Bronchial epithelial cell (primary cell): ENCODE data around the gene TRIM69. TPM values are rescaled to one million over a fixed set of nuclear protein-coding genes. Genes with fewer than 3 reads are reported as not detected.
A peak's percentile ranks its signal among the peaks of the same experiment; 100 is the strongest.
"Not testable (repeated sequence)": the region's sequence is repeated elsewhere in the genome, so short reads cannot be mapped to it uniquely, and the experiment has no call there.

Experiments used
- DNase-seq: peaks from one replicate; pipeline ENCODE4 v3.0.0-alpha.2; 2010; ENCODE audit warnings: low read depth
- FAIRE-seq: peaks from 2 replicates; lab custom pipeline; 2011; peaks lifted over from hg19 to GRCh38; lab: Jason Lieb, UNC
- H3K27me3 ChIP-seq: 2 replicates; pipeline ENCODE4 v1.5.1; 2011; ENCODE audit warnings: low read length; ENCODE audit not compliant: control insufficient read depth, insufficient read depth
- H3K36me3 ChIP-seq: 2 replicates; pipeline ENCODE4 v1.5.1; 2011; ENCODE audit warnings: low read length; ENCODE audit not compliant: control insufficient read depth, insufficient read depth
- H3K4me3 ChIP-seq: 2 replicates; pipeline ENCODE4 v1.5.1; 2011; ENCODE audit warnings: mild to moderate bottlenecking, low read depth, low read length, control low read depth
- CTCF ChIP-seq: IDR thresholded peaks from 2 replicates; pipeline ENCODE4 v1.5.1; 2011; ENCODE audit warnings: mild to moderate bottlenecking, moderate library complexity, low read length, control low read depth, inconsistent platforms; ENCODE audit not compliant: insufficient read depth, severe bottlenecking
- total RNA-seq: library from RNA; depleted of rRNA; stranded (reverse); fragments of >200 nt; gene quantifications from 2 replicates; pipeline ENCODE4 v1.2.1, GENCODE V29; 2014

The TRIM69 gene
- total RNA-seq, 1 donor from 2014 or later: 7.1 TPM

- Histone ChIP-seq H3K36me3 (no peaks in the 10 kb centered on the region), H3K4me3 (no peak overlapping the region), H3K27me3 (no peaks in the 10 kb centered on the region)
- FAIRE-seq: no peak
- no peak for TF ChIP-seq CTCF
- no peak for DNase-seq
These were observed 43.4 kb downstream of the TRIM69 start for GRCh38 chr15:44779761-44780160.

GRCh38 chr15:44780608-44781007, 44.3 kb downstream of the TRIM69 start:
- H3K36me3 ChIP-seq: no peaks in the 10 kb centered on the region
- no peak for FAIRE-seq
- H3K27me3 ChIP-seq: no peaks in the 10 kb centered on the region
- no peak for TF ChIP-seq CTCF
- H3K4me3 ChIP-seq: no peak overlapping the region
- DNase-seq: peak; percentile 24

- Histone ChIP-seq H3K4me3 (no peak overlapping the region), H3K27me3 (no peaks in the 10 kb centered on the region), H3K36me3 (no peaks in the 10 kb centered on the region)
- TF ChIP-seq CTCF: no peak
- FAIRE-seq: no peak
- no peak for DNase-seq
These were observed 44.9 kb downstream of the TRIM69 start for GRCh38 chr15:44781128-44781810.

- DNase-seq: peak; percentile 29
- no peak for TF ChIP-seq CTCF
- Histone ChIP-seq H3K36me3 (no peaks in the 10 kb centered on the region), H3K27me3 (no peaks in the 10 kb centered on the region), H3K4me3 (no peak overlapping the region)
- no peak for FAIRE-seq
These were observed 46.2 kb downstream of the TRIM69 start for GRCh38 chr15:44782516-44782915.

GRCh38 chr15:44784918-44785274, 48.6 kb downstream of the TRIM69 start:
- H3K4me3 ChIP-seq, H3K36me3 ChIP-seq, DNase-seq, FAIRE-seq, H3K27me3 ChIP-seq: not testable (repeated sequence)

GRCh38 chr15:44788748-44789147, 52.4 kb downstream of the TRIM69 start:
- no peak for TF ChIP-seq CTCF
- FAIRE-seq: no peak

More at GRCh38 chr15:44788748-44789147, 52.4 kb downstream of the TRIM69 start:
- no peak for DNase-seq
- Histone ChIP-seq H3K27me3 (no peaks in the 10 kb centered on the region), H3K36me3 (no peaks in the 10 kb centered on the region), H3K4me3 (no peak overlapping the region)
